Peyer's patch (tissue), 4 donors: ENCODE results near the gene ADAM12.

Experiments used
- POLR2A ChIP-seq, 2 donors: fragments of 450-650 bp; IDR thresholded peaks; one replicate each; pipeline ENCODE4 v1.5.1; 2017; ENCODE audit warnings: antibody characterized with exemption in 2 of 2, mild to moderate bottlenecking in 2 of 2, moderate library complexity in 2 of 2
- TF ChIP-seq, protein P1 (sequence below), 6 experiments: fragments of 450-650 bp in 4 of 6; fragments of 200-600 bp in 2 of 6; sonication (generic) in 1 of 6; IDR thresholded peaks; one replicate each; pipeline ENCODE4 v1.5.1; 2017 to 2019; ENCODE audit warnings: antibody characterized with exemption in 6 of 6, mild to moderate bottlenecking in 3 of 6, moderate library complexity in 1 of 6

DNA sequence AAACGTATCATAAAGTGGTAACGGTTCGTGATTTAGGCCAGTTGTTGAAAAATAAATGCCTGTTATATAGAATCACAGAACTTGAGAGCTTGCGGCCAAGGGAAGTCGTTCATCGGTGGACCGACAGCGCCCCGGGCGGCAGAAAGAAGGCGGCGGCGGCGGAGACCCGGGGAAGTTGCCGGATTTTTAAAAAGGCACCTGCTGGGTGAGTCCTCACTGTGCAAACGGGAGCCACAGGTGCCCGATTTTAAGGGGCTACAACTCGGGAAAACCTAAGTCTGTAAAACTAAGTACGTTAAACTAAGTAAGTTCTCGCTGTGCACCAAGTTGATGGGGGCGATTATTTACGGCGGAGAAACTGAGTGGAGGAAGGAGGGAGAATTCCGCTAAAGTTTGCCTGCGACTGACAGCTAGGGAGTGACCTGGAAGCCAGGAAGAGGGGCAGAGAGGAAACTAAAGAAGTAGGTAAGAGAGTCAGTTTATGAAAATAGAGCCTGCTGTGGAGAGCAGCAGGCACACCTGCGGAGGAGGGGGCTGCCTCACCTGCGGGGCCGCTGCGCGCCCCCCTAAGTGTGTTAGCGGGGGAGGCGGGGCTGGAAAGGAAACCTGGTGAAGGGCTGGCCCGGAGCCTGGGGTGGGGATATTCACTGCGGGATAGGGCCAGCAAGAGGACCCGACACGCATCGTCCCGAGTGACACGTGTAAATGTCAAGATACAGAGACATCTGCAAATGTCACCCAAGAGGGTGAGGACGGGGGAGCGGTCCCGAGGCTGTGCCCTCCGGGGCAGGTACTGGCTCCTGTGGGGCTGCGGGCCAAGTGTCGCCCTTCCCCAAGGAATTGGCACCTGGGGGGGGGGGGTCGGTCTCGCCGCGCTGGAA, 996 bp downstream of the ADAM12 start:
- TF ChIP-seq, protein P1, sequence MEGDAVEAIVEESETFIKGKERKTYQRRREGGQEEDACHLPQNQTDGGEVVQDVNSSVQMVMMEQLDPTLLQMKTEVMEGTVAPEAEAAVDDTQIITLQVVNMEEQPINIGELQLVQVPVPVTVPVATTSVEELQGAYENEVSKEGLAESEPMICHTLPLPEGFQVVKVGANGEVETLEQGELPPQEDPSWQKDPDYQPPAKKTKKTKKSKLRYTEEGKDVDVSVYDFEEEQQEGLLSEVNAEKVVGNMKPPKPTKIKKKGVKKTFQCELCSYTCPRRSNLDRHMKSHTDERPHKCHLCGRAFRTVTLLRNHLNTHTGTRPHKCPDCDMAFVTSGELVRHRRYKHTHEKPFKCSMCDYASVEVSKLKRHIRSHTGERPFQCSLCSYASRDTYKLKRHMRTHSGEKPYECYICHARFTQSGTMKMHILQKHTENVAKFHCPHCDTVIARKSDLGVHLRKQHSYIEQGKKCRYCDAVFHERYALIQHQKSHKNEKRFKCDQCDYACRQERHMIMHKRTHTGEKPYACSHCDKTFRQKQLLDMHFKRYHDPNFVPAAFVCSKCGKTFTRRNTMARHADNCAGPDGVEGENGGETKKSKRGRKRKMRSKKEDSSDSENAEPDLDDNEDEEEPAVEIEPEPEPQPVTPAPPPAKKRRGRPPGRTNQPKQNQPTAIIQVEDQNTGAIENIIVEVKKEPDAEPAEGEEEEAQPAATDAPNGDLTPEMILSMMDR (IDR thresholded peaks at IDR 0.05), result peak in 4 of 6 experiments; percentile 31 to 65 (median 55)
- TF ChIP-seq POLR2A (IDR thresholded peaks at IDR 0.05), result no peak
